DMS153 treated with DMSO at 0.1 percent for 48 hours (cell line): ENCODE measurements around the gene MYO15A.
A peak's percentile ranks its signal among the peaks of the same experiment; 100 is the strongest.

ENCODE experiments used
- DNase-seq: peaks from one replicate; lab custom pipeline; 2025; ENCODE audit not compliant: unreplicated experiment; lab: John Stamatoyannopoulos, UW

Gene MYO15A

DNA sequence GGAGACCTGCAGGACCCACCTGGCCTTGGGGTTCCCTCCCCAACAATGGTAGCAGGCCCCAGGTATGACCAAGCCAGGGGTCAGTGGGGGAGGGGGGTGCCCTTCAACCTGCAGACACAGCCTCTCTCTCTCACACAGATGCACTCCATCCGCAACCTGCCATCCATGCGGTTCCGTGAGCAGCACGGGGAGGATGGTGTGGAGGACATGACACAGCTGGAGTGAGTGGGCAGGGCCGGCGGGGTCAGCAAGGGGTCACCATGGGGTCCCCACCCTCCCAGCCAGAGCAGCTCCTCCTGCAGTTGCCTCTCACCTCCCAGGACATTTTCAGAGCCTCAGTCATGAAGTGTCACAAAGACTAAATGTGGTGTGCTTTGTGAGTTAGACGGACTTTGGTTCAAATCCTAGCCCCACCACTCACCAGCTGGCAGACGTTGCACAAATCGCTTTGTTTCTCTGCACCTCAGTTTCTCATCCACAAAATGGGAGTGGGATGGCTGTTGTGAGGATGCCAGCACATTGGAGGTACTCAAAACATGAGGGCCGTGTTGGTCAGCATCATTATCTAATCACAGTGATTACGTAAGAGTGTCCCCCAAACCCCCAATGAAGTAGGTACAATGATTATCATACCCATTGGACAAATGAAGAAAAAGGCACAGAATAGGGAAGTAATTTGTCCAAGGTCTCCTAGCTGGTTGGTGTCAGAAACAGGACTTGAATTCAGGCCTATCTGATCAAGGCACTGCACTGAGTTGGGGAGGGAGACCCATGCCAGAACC is 16.0 kb downstream of the MYO15A start:
- DNase-seq, result no peak

GRCh38 chr17:18129041-18129502 is 20.5 kb downstream of the MYO15A start:
- no peak for DNase-seq

DNA sequence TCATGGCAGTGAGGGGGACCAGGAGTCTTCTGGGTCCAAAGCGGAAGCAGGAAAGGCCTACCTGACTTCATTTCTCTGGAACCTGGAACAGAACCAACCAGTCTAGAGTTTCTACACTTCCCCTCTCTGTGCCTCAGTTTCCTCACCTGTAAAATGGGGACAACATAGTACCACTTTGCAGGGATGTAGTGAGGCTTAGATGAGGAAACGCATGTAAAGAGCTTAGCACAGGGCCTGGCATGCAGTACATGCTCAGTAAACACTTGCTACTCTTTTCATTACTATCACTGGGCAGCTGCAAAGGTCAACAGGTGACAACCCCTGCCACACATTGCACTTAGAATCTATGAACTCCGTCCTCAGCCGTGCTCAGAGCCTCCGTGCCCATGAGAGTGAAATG is 24.2 kb downstream of the MYO15A start:
- DNase-seq, result no peak

GRCh38 chr17:18136357-18136756 is 27.8 kb downstream of the MYO15A start:
- DNase-seq, result no peak

DNA sequence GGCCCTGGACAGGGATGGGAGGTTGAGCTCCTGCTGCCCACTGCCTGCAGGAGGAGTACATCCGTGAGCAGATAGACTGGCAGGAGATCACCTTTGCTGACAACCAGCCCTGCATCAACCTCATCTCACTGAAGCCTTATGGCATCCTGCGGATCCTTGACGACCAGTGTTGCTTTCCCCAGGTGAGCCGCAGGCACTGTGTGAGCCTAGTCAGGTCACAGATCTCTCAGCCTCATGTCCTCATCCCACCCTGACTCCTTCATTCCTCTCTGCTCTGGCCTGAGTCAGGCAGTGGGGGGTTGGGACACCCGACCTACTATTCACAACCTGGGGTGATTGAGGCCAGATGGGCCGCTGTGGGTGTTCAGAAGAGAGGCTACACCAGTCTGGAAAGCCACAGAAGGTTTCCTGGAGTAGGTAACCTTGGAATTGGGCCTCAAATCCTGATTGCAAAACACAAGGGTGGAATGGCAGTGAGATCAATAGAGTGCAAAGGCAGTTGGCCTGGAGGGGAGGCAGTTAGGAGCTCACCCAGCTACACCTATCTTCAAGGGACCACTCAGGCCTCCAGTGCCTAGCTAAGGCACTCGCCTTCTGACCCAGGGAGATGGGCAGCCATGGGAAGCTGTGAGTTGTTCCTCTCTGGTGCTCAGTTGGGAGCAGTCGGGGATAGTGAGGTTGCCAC is 29.7 kb downstream of the MYO15A start:
- DNase-seq, result no peak

GRCh38 chr17:18139092-18139491 is 30.5 kb downstream of the MYO15A start:
- DNase-seq, result no peak

- no peak for DNase-seq
These were observed 30.9 kb downstream of the MYO15A start for GRCh38 chr17:18139498-18139897.

DNA sequence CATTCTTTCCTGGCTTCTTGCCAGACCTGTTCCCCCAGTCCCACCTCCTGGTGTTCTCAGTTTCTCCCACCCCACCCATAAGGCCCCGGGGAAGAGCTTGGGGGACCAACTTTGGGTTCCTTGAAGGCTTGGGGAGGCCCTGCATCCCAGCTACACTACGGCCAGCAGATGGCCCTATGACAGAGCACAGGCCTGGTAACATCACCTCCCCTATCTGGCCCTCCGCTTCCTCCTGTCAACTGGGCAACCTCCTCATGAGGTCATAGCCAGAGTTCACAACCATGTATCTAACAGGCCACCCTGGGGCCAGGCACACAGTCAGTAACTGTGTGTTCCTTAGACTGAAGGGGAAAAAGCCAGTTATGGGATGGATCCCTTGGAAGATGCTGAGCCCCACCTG is 31.4 kb downstream of the MYO15A start:
- DNase-seq, result no peak

DNA sequence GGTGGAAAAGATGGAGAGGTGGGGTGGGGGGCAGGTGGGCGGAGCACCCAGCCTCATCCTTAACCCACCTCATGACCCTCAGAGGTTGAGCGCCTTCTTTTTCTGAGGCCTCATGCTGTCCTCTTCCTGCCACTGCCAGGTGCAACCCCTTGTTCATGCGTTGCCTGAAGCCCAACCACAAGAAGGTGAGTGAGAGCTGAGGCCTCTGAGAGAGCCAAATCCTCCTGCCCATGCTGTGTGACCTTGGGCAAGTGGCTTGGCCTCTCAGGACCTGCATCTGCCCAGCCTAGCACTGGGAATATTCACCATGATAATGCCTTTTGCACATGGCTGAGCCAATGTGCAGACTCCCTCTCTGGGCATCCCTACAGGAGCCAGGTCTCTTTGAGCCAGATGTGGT is 32.1 kb downstream of the MYO15A start:
- no peak for DNase-seq

DNA sequence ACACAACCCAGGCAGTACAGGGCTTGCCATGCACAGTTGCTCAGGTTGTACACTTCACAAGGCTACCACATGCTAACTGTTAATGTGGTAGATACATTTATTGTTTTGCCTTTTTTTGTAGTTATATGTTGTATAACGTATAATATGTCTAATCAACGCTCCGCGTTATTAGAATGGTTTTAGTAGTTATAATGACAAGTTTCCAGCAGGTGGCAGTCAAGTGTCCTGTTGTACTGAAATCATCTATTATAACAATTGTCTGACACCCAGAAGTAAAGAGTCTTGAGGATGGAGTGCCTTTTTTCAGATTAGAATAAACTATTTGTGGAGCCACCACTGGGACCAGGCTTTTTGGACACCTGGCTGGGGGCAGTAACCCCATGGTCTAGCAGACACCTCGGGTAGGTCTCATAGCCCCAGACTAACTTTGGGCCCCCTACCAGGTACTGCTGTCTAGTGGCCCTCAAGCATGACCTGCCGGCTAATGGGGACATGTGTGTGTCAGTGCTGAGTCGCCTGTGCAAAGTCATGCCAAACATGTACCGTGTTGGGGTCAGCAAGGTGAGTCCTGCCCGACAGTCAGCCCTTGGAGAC is 32.8 kb downstream of the MYO15A start:
- peak; percentile 1 for DNase-seq

GRCh38 chr17:18142417-18142816 is 33.9 kb downstream of the MYO15A start:
- DNase-seq, result no peak

- no peak for DNase-seq
These were observed 34.7 kb downstream of the MYO15A start for GRCh38 chr17:18143044-18143936.

DNA sequence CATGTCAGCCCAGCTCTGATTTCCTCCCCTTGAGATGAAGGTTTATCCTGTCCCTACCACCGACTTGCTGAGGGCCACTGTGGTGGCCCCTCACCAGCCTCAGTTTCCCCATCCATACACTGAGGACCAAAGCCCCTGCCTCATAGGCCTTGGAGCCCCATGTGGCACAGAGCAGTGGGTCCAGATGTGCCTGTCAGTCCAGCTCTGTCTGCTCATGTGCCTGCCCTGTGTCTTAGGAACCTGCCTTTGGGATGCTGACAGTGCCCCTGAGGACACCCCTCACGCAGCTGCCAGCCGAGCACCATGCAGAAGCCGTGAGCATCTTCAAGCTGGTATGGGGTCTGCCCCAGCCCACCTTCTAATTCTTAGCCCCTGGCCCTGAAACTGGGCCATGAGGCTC is 35.7 kb downstream of the MYO15A start:
- DNase-seq, result no peak

GRCh38 chr17:18144855-18145254 is 36.3 kb downstream of the MYO15A start:
- DNase-seq, result no peak

DNA sequence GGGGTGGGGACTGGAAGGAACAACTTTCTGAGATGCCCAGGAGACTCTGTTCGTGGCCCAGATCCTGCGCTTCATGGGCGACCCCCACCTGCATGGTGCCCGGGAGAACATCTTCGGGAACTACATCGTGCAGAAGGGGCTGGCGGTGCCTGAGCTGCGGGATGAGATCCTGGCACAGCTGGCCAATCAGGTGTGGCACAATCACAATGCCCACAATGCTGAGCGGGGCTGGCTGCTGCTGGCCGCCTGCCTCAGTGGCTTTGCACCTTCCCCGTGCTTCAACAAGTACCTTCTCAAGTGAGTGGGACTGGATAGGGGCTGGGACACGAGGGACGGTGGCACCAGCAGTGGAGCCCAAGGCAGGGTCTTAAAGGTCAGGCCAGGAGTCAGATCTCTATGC is 37.3 kb downstream of the MYO15A start:
- DNase-seq, result no peak

DNA sequence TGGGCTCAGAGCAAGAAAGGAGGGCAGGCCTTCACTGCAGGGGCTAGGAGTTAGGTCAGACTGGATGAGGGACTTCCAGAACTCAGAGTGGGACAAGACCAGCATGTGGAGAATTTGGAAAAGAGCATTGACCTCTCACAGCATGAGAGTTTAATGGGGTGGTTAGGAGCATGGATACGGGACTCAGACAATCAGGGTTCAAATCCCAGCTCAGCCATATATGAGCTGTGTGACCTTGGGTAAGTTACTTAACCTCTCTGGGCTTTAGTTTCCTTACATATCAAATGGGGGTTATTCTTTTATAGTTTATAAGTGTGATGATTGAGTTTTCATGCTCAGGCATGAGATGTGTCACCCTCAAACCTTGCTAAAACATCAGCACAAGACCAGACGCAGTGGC is 37.7 kb downstream of the MYO15A start:
- no peak for DNase-seq

DNA sequence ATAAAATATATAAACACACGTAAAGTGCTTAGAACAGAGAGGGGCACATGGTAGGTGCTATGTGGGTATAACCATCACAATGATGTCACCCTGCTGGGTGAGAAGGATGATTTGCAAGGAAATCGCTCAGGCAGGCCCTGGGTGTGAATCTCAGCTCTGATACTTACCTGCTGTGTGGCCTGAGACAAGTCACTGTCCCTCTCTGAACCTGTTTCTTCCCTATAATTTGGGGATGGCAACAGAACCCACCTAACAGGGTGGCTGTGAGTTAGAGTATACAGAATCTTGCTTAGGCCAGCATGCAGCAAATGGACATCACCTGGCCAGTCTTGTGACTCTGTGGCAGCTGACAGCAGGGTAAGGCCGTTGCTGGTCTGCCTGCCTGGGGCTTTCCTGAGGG is 38.4 kb downstream of the MYO15A start:
- DNase-seq, result no peak

DNA sequence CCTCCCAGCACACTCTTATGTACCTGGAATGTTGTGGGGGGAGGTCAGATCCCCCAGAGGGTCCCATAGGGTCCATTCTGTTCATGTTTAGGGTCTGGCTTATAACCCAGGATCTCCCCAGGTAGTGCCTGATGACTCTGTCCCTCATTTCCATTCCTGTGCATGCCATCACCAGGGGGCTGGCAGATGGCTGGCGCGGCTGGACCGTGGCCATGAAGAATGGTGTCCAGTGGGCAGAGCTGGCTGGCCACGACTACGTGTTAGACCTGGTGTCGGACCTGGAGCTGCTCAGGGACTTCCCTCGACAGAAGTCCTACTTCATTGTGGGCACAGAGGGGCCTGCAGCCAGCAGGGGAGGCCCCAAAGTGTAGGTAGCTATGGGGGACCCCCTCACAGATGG is 40.0 kb downstream of the MYO15A start:
- no peak for DNase-seq

GRCh38 chr17:18151290-18151689 is 42.7 kb downstream of the MYO15A start:
- DNase-seq, result no peak

GRCh38 chr17:18155179-18155578 is 46.6 kb downstream of the MYO15A start:
- no peak for DNase-seq
